WTC11 (cell line): ENCODE results near the gene RFX3. TPM values are rescaled to one million over a fixed set of nuclear protein-coding genes. Genes with fewer than 3 reads are reported as not detected.

Experiments
- ATAC-seq: fragments of 200-7000 bp; cut with Tn5 transposase; 2 replicates; pipeline ENCODE4 v1.10.0; 2021; ENCODE audit warnings: mild to moderate bottlenecking, moderate library complexity
- CTCF ChIA-PET: fragments of 300-600 bp; sonication (Branson Sonifier 250); formaldehyde crosslinking; loops from one replicate; lab custom pipeline; 2021; ENCODE audit warnings: antibody characterized with exemption; lab: Charles Lee
- POLR2A ChIA-PET: fragments of 350-600 bp; sonication (Branson Sonifier 250); formaldehyde crosslinking; loops from one replicate; lab custom pipeline; 2021; ENCODE audit warnings: antibody characterized with exemption; lab: Charles Lee
- DNase-seq: peaks from one replicate; pipeline ENCODE4 v3.0.0; 2021; ENCODE audit warnings: low spot score
- H3K27ac Mint-ChIP-seq: 2 replicates; pipeline ENCODE4 v1.8.0; 2021; ENCODE audit warnings: mixed read lengths
- H3K27me3 Mint-ChIP-seq: 2 replicates; pipeline ENCODE4 v1.8.0; 2021; ENCODE audit warnings: low read depth, mild to moderate bottlenecking, moderate library complexity, mixed read lengths
- H3K36me3 Mint-ChIP-seq: 2 replicates; pipeline ENCODE4 v1.8.0; 2021; ENCODE audit warnings: mixed read lengths
- H3K4me1 Mint-ChIP-seq: 2 replicates; pipeline ENCODE4 v1.8.0; 2022; ENCODE audit warnings: mixed read lengths
- H3K4me3 Mint-ChIP-seq: 2 replicates; pipeline ENCODE4 v1.8.0; 2021; ENCODE audit warnings: mild to moderate bottlenecking, moderate library complexity, mixed read lengths
- H3K9me3 Mint-ChIP-seq: 2 replicates; pipeline ENCODE4 v1.8.0; 2021; ENCODE audit warnings: mixed read lengths
- ATF3 ChIP-seq: sonication (generic); formaldehyde crosslinking; conservative IDR thresholded peaks from 2 replicates; pipeline ENCODE4 v1.8.1; 2022; ENCODE audit warnings: mild to moderate bottlenecking, missing genetic modification reagents
- CBFB ChIP-seq: sonication (generic); formaldehyde crosslinking; IDR thresholded peaks from 2 replicates; pipeline ENCODE4 v1.8.1; 2022; ENCODE audit warnings: mild to moderate bottlenecking, low read depth, missing genetic modification reagents
- ESRRA ChIP-seq: sonication (generic); formaldehyde crosslinking; IDR thresholded peaks from 2 replicates; pipeline ENCODE4 v1.8.1; 2022; ENCODE audit warnings: mild to moderate bottlenecking, missing genetic modification reagents, borderline replicate concordance
- FOXJ3 ChIP-seq: sonication (generic); formaldehyde crosslinking; IDR thresholded peaks from 2 replicates; pipeline ENCODE4 v1.9.0; 2021; ENCODE audit warnings: missing genetic modification reagents, mild to moderate bottlenecking, borderline replicate concordance
- HMGA2 ChIP-seq: fragments of 250-450 bp; sonication (Bioruptor Pico); IDR thresholded peaks from 2 replicates; pipeline ENCODE4 v1.4.0; 2021; ENCODE audit warnings: mild to moderate bottlenecking, moderate library complexity
- IRF2 ChIP-seq: sonication (generic); formaldehyde crosslinking; IDR thresholded peaks from 2 replicates; pipeline ENCODE4 v1.8.0; 2022; ENCODE audit warnings: low read depth, missing genetic modification reagents, borderline replicate concordance
- NR1H2 ChIP-seq: sonication (generic); formaldehyde crosslinking; IDR thresholded peaks from 2 replicates; pipeline ENCODE4 v1.9.0; 2021; ENCODE audit warnings: mild to moderate bottlenecking, moderate library complexity, missing genetic modification reagents
- OVOL2 ChIP-seq: fragments of 250-450 bp; sonication (Bioruptor Pico); IDR thresholded peaks from 2 replicates; pipeline ENCODE4 v1.9.0; 2021; ENCODE audit warnings: mild to moderate bottlenecking, borderline replicate concordance
- PREB ChIP-seq: sonication (generic); formaldehyde crosslinking; IDR thresholded peaks from 2 replicates; pipeline ENCODE4 v1.8.1; 2022; ENCODE audit warnings: mild to moderate bottlenecking, missing genetic modification reagents, moderate library complexity, borderline replicate concordance
- PRRX2 ChIP-seq: fragments of 250-450 bp; sonication (Bioruptor Pico); IDR thresholded peaks from 2 replicates; pipeline ENCODE4 v1.8.0; 2021; ENCODE audit warnings: mild to moderate bottlenecking
- RELA ChIP-seq: sonication (generic); formaldehyde crosslinking; IDR thresholded peaks from 2 replicates; pipeline ENCODE4 v1.8.1; 2022; ENCODE audit warnings: missing genetic modification reagents, mild to moderate bottlenecking, borderline replicate concordance
- SP1 ChIP-seq: sonication (generic); formaldehyde crosslinking; conservative IDR thresholded peaks from 2 replicates; pipeline ENCODE4 v1.8.1; 2022; ENCODE audit warnings: missing genetic modification reagents
- STAT6 ChIP-seq: sonication (generic); formaldehyde crosslinking; conservative IDR thresholded peaks from 2 replicates; pipeline ENCODE4 v1.8.1; 2023; ENCODE audit warnings: mild to moderate bottlenecking, low read depth, missing genetic modification reagents, moderate library complexity
- ZNF121 ChIP-seq: sonication (generic); formaldehyde crosslinking; IDR thresholded peaks from 2 replicates; pipeline ENCODE4 v1.8.0; 2023; ENCODE audit warnings: missing genetic modification reagents
- ZNF219 ChIP-seq: sonication (generic); formaldehyde crosslinking; IDR thresholded peaks from 2 replicates; pipeline ENCODE4 v1.8.0; 2023; ENCODE audit warnings: missing genetic modification reagents, mild to moderate bottlenecking, borderline replicate concordance
- ZNF281 ChIP-seq: sonication (generic); formaldehyde crosslinking; IDR thresholded peaks from 2 replicates; pipeline ENCODE4 v1.8.0; 2023; ENCODE audit warnings: mild to moderate bottlenecking, missing genetic modification reagents
- ZNF532 ChIP-seq: fragments of 250-450 bp; sonication (Bioruptor Pico); IDR thresholded peaks from 2 replicates; pipeline ENCODE4 v1.9.0; 2021; ENCODE audit warnings: mild to moderate bottlenecking, borderline replicate concordance
- ZNF671 ChIP-seq: fragments of 250-450 bp; sonication (Bioruptor Pico); IDR thresholded peaks from 2 replicates; pipeline ENCODE4 v1.8.0; 2021; ENCODE audit warnings: mild to moderate bottlenecking
- total RNA-seq: library from RNA; stranded (reverse); gene quantifications from 3 replicates; pipeline ENCODE4 v1.2.3, GENCODE V29; 2021
- TF ChIP-seq, protein P1 (sequence below): fragments of 250-450 bp; sonication (Bioruptor Pico); IDR thresholded peaks from 2 replicates; pipeline ENCODE4 v1.9.0; 2021; ENCODE audit warnings: moderate library complexity, mild to moderate bottlenecking, inconsistent platforms, borderline replicate concordance
- TF ChIP-seq, protein P2 (sequence below): sonication (generic); formaldehyde crosslinking; IDR thresholded peaks from 2 replicates; pipeline ENCODE4 v1.8.0; 2022; ENCODE audit warnings: mild to moderate bottlenecking, missing genetic modification reagents

RFX3 gene
- total RNA-seq, 1 experiment from 2014 or later, result 13.7 TPM

DNA sequence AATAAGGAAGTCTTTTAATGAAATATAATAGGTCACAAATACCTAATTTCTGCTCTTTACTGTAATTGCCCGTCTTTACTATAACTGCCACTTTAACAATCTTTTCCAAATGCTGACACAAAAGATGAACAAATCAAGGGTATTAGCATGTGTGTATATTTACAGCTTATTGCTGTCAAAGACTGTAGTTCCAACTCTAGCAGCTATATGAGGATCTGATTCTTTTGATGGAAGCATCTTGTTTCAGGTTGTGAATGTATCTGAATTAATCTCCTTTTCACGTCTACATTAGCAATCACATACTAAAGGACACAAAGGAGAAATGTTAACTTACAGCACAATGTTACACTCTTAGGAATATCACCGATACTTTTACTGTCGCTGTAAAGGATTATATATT lies 27.9 kb downstream of the RFX3 start:
- TF ChIP-seq RELA (CRISPR knock-in tag) (no peak), PRRX2 (CRISPR knock-in tag) (no peak), OVOL2 (CRISPR knock-in tag) (no peak), STAT6 (CRISPR knock-in tag) (no peak), ZNF121 (CRISPR knock-in tag) (no peak), ZNF671 (no peak), FOXJ3 (no peak), IRF2 (CRISPR knock-in tag) (no peak), NR1H2 (CRISPR knock-in tag) (no peak), CBFB (CRISPR knock-in tag) (no peak), PREB (CRISPR knock-in tag) (no peak), ESRRA (CRISPR knock-in tag) (no peak), HMGA2 (CRISPR knock-in tag) (no peak), ATF3 (CRISPR knock-in tag) (no peak), ZNF532 (CRISPR knock-in tag) (no peak), ZNF281 (CRISPR knock-in tag) (no peak), ZNF219 (CRISPR knock-in tag) (no peak), SP1 (CRISPR knock-in tag) (no peak)
- TF ChIP-seq, protein P1, sequence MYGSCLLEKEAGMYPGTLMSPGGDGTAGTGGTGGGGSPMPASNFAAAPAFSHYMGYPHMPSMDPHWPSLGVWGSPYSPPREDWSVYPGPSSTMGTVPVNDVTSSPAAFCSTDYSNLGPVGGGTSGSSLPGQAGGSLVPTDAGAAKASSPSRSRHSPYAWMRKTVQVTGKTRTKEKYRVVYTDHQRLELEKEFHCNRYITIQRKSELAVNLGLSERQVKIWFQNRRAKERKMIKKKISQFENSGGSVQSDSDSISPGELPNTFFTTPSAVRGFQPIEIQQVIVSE (CRISPR knock-in tag), result no peak
- TF ChIP-seq, protein P2, sequence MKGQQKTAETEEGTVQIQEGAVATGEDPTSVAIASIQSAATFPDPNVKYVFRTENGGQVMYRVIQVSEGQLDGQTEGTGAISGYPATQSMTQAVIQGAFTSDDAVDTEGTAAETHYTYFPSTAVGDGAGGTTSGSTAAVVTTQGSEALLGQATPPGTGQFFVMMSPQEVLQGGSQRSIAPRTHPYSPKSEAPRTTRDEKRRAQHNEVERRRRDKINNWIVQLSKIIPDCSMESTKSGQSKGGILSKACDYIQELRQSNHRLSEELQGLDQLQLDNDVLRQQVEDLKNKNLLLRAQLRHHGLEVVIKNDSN (CRISPR knock-in tag), result no peak
- no peak overlapping the region for H3K27ac Mint-ChIP-seq
- H3K36me3 Mint-ChIP-seq, result no peaks in the 10 kb centered on the region
- peaks cover 4% of the 10 kb centered on the region; the same call in 1 of the 2 replicates for H3K9me3 Mint-ChIP-seq
- H3K27me3 Mint-ChIP-seq, result no peaks in the 10 kb centered on the region
- peaks cover 16% of the 10 kb centered on the region for H3K4me1 Mint-ChIP-seq
- H3K4me3 Mint-ChIP-seq, result no peak overlapping the region
- ATAC-seq (no peak), DNase-seq (no peak)
- POLR2A ChIA-PET, result no interaction called here
- CTCF ChIA-PET, result interaction anchor here (0.9 kb wide), 1 partner anchor 257 kb away, joined by 3 read pairs; no protein-coding TSS in a partner anchor
